ENCODE results near the gene SETD3.

GRCh38 chr14:99516156-99516870 is 35.7 kb upstream of the SETD3 start:
- no peak for TF ChIP-seq CTCF (IDR thresholded peaks at IDR 0.05)
- no peak for TF ChIP-seq ZFX (IDR thresholded peaks at IDR 0.05; ENCODE audit: borderline replicate concordance)

Measured in 22Rv1 (cell line).